Non-pigmented ciliary epithelial cell (primary cell): Measurements from ENCODE around the gene RPS15.
A peak's percentile ranks its signal among the peaks of the same experiment; 100 is the strongest.
"Not testable (repeated sequence)": the region's sequence is repeated elsewhere in the genome, so short reads cannot be mapped to it uniquely, and the experiment has no call there.

Experiments used
- DNase-seq: peaks from one replicate; pipeline ENCODE4 v3.0.0-alpha.2; 2010; ENCODE audit warnings: low read depth

RPS15 gene

GRCh38 chr19:1402411-1403070, 35.7 kb upstream of the RPS15 start:
- DNase-seq: no peak

- DNase-seq: peak; percentile 85
These were observed 31.2 kb upstream of the RPS15 start for GRCh38 chr19:1406774-1407527.

GRCh38 chr19:1407528-1408299, 30.5 kb upstream of the RPS15 start, which contains the start of gene DAZAP1:
DAZAP1 (plus strand) TSS chr19:1407586; CDS start chr19:1407774, 188 bp downstream.
- no peak for DNase-seq

GRCh38 chr19:1408300-1409203, 29.6 kb upstream of the RPS15 start:
- DNase-seq: no peak

- DNase-seq: no peak
These were observed 28.8 kb upstream of the RPS15 start for GRCh38 chr19:1409204-1410005.

GRCh38 chr19:1410136-1410786, 27.9 kb upstream of the RPS15 start:
- DNase-seq: no peak

GRCh38 chr19:1410789-1411188, 27.4 kb upstream of the RPS15 start:
- DNase-seq: no peak

- DNase-seq: no peak
These were observed 26.7 kb upstream of the RPS15 start for GRCh38 chr19:1411255-1412191.

GRCh38 chr19:1412323-1412923, 25.8 kb upstream of the RPS15 start:
- DNase-seq: no peak

GRCh38 chr19:1412995-1413800, 25.0 kb upstream of the RPS15 start:
- DNase-seq: no peak

- no peak for DNase-seq
These were observed 22.0 kb upstream of the RPS15 start for GRCh38 chr19:1416014-1416841.

- no peak for DNase-seq
These were observed 21.1 kb upstream of the RPS15 start for GRCh38 chr19:1417145-1417544.

- no peak for DNase-seq
These were observed 20.3 kb upstream of the RPS15 start for GRCh38 chr19:1417681-1418495.

GRCh38 chr19:1418496-1418775, 19.8 kb upstream of the RPS15 start:
- DNase-seq: no peak

GRCh38 chr19:1418951-1419738, 19.1 kb upstream of the RPS15 start:
- no peak for DNase-seq

- not testable (repeated sequence) for DNase-seq
These were observed 18.1 kb upstream of the RPS15 start for GRCh38 chr19:1420085-1420484.
